Thymus (tissue), 11 donors: Measurements from ENCODE around the gene DRC1. TPM values are rescaled to one million over a fixed set of nuclear protein-coding genes. Genes with fewer than 3 reads are reported as not detected.

Source experiments
- DNase-seq, 9 donors: peaks; one replicate each; pipeline ENCODE4 v3.0.0-alpha.2; 2013; ENCODE audit warnings: low spot score in 9 of 9, low read depth in 6 of 9, missing footprints in 1 of 9
- H3K27ac ChIP-seq, 2 donors: one replicate each; pipeline ENCODE4 v1.5.1; 2013; ENCODE audit warnings: control low read depth in 1 of 2, low read depth in 1 of 2, low read length in 1 of 2, mild to moderate bottlenecking in 1 of 2, moderate library complexity in 1 of 2
- H3K27me3 ChIP-seq, 2 donors: one replicate each; pipeline ENCODE4 v1.5.1; 2013; ENCODE audit warnings: low read length in 1 of 2; ENCODE audit not compliant: control insufficient read depth in 2 of 2, insufficient read depth in 1 of 2
- H3K36me3 ChIP-seq, 2 donors: one replicate each; pipeline ENCODE4 v1.5.1; 2013; ENCODE audit warnings: low read length in 1 of 2, mild to moderate bottlenecking in 1 of 2, moderate library complexity in 1 of 2; ENCODE audit not compliant: control insufficient read depth in 2 of 2, insufficient read depth in 2 of 2
- H3K4me1 ChIP-seq, 2 donors: one replicate each; pipeline ENCODE4 v1.5.1; 2013; ENCODE audit warnings: low read length in 2 of 2; ENCODE audit not compliant: control insufficient read depth in 2 of 2, insufficient read depth in 2 of 2
- H3K4me3 ChIP-seq, 2 donors: one replicate each; pipeline ENCODE4 v1.5.1; 2013; ENCODE audit warnings: low read length in 2 of 2, control low read depth in 1 of 2, mild to moderate bottlenecking in 1 of 2
- H3K9me3 ChIP-seq, 2 donors: one replicate each; pipeline ENCODE4 v1.5.1; 2013; ENCODE audit warnings: low read length in 1 of 2, mild to moderate bottlenecking in 1 of 2; ENCODE audit not compliant: control insufficient read depth in 2 of 2, insufficient read depth in 1 of 2
- WGBS: extraction: QIAGEN DNeasy Blood & Tissue Kit; methylation state at CpG from one replicate; pipeline ENCODE4 v1.1.7; 2013; 5-methylcytosine and 5-hydroxymethylcytosine counted together
- polyA plus RNA-seq: library from polyadenylated mRNA; stranded (reverse); fragments of 200-250 nt; gene quantifications from one replicate; pipeline ENCODE4 v1.2.3, GENCODE V29; 2013
- total RNA-seq: library from RNA; stranded (reverse); fragments of 120-200 nt; gene quantifications from one replicate; pipeline ENCODE4 v1.2.4, GENCODE V29; 2013
- donor health status: healthy.

Gene DRC1
- total and polyA plus RNA-seq, 2 donors = 0.14 to 0.27 TPM

DNA sequence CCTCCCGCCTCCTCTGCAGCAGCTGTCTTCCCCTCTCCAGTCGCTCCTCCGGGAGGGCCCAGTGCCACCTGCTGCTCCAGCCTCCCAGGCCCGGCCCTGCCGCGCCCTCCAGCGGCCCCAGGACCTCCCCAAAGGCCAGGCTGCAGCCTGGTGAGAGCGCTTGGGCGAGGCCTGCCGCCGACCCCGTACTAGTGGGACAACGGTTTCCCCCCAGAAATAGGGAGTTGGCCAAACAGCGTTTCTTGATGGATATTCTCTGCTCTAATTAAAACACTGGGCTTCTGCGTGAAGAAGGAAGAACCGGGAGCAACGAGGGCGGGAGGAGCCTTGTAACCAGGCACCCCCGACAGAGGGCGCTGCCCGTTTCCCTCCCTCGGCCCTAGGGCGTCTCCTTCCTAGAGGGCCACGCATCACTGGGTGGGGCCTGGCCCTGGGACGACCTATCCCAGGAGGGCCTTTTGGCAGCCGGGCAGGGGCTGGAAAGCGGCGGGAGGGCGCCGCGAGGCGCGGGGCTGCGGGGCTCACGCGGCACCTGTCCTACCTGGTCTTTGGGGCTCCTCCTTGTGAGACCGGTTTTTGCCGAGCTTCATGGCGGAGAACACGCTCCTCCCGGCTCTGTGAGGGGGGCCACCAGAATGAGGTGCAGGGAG, 101.6 kb downstream of the DRC1 start:
- no peak overlapping the region for H3K27ac ChIP-seq
- peaks cover 0 to 29% of the 10 kb centered on the region in 2 donors for H3K27me3 ChIP-seq
- H3K9me3 ChIP-seq = no peaks in the 10 kb centered on the region
- peak overlapping the region; percentile 28 to 52 for H3K4me3 ChIP-seq
- H3K36me3 ChIP-seq = no peaks in the 10 kb centered on the region
- DNase-seq = peak; percentile 54 to 87 (median 71)
- H3K4me1 ChIP-seq = peaks cover 0 to 12% of the 10 kb centered on the region in 2 donors
- WGBS = 3% methylated on average over 41 of the region's 41 CpGs

DNA sequence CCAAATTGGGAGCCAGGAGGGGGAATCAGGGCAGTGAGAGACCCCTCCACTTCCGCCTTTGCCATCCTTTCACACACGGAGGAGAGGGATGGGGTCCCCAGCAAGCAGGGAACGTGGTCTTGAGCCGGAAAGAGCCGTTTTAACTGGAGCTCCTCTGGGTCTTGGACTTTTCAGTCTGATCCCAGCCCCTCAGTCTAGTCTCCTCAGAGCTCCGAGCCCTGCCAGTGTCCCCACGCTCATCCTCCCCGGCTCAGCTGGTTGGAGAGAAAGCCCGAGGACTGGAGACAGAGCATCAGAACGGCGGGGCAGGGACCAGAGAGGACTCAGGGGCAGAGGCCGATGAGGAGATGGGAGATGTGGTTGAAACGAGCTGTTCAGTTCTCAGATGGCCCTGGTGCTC, 102.3 kb downstream of the DRC1 start:
- DNase-seq = no peak
- 75% methylated on average over 13 of the region's 13 CpGs for WGBS
- Histone ChIP-seq H3K4me1 (peaks cover 0 to 12% of the 10 kb centered on the region in 2 donors), H3K27ac (no peak overlapping the region), H3K36me3 (no peaks in the 10 kb centered on the region), H3K9me3 (no peaks in the 10 kb centered on the region), H3K27me3 (peaks cover 0 to 24% of the 10 kb centered on the region in 2 donors), H3K4me3 (peak overlapping the region; percentile 28 to 52)

DNA sequence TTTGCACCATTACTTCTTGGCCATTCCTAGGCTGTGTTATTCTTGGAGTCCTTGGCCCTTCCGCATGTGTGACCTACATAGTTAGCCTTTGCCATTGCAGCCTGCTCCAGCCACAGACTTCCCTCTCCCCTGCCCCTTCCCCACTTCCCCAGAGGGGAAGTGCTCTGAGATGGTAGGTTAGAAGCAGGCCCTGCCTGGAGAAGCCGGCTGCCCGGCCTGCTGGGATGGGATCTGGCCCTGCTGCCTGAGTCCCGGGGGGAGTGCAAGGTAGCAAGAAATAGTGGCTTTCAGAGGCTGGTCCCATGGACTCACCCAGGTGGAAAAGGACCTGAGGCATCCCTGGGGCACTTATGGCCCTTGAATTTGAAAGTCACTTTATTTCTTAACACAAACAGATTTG, 104.6 kb downstream of the DRC1 start:
- peaks cover 0 to 22% of the 10 kb centered on the region in 2 donors for H3K27me3 ChIP-seq
- peaks cover 0 to 12% of the 10 kb centered on the region in 2 donors for H3K4me1 ChIP-seq
- no peak overlapping the region for H3K27ac ChIP-seq
- H3K4me3 ChIP-seq = no peak overlapping the region
- 89% methylated on average over 4 of the region's 4 CpGs for WGBS
- H3K9me3 ChIP-seq = peaks cover 0 to 3% of the 10 kb centered on the region in 2 donors
- no peaks in the 10 kb centered on the region for H3K36me3 ChIP-seq
- no peak for DNase-seq

Other genes starting within 250 kb of the DRC1 start
- 0.71 TPM for gene GAREM2, start 228.8 kb upstream of the DRC1 start, total RNA-seq
- 0.59 TPM for gene GAREM2, start 228.8 kb upstream of the DRC1 start, polyA plus RNA-seq
- gene HADHA, start 157.3 kb upstream of the DRC1 start, total RNA-seq = 114 TPM
- gene HADHA, start 157.3 kb upstream of the DRC1 start, polyA plus RNA-seq = 57.1 TPM
- 41.7 TPM for gene HADHB, start 157.0 kb upstream of the DRC1 start, total RNA-seq
- 92.8 TPM for gene HADHB, start 157.0 kb upstream of the DRC1 start, polyA plus RNA-seq
- gene SELENOI, start 55.8 kb upstream of the DRC1 start, total RNA-seq = 9.1 TPM
- 4.6 TPM for gene SELENOI, start 55.8 kb upstream of the DRC1 start, polyA plus RNA-seq
- gene ADGRF3, start 55.1 kb upstream of the DRC1 start, total RNA-seq = 0.33 TPM
- gene ADGRF3, start 55.1 kb upstream of the DRC1 start, polyA plus RNA-seq = 0.39 TPM
- 0.42 TPM for gene OTOF, start 76.2 kb downstream of the DRC1 start, total RNA-seq
- gene OTOF, start 76.2 kb downstream of the DRC1 start, polyA plus RNA-seq = 0.71 TPM
- gene CIB4, start 239.4 kb downstream of the DRC1 start, total RNA-seq = 0.19 TPM
- gene CIB4, start 239.4 kb downstream of the DRC1 start, polyA plus RNA-seq = not detected